ENCODE measurements around the gene DSCAML1.
"Not testable (repeated sequence)": the region's sequence is repeated elsewhere in the genome, so short reads cannot be mapped to it uniquely, and the experiment has no call there.

The DSCAML1 gene

GRCh38 chr11:117457031-117457785, 339.8 kb downstream of the DSCAML1 start:
- DNase-seq = peak; percentile 15

- DNase-seq = not testable (repeated sequence)
Observed at GRCh38 chr11:117456721-117457029, 340.3 kb downstream of the DSCAML1 start.

- no peak for DNase-seq
Observed at GRCh38 chr11:117456027-117456720, 340.8 kb downstream of the DSCAML1 start.

- DNase-seq = no peak
Observed at GRCh38 chr11:117454564-117454917, 342.5 kb downstream of the DSCAML1 start.

- DNase-seq = no peak
Observed at GRCh38 chr11:117453886-117454563, 343.0 kb downstream of the DSCAML1 start.

- DNase-seq = no peak
Observed at GRCh38 chr11:117449111-117449693, 347.8 kb downstream of the DSCAML1 start.

- DNase-seq = peak; percentile 14
Observed at GRCh38 chr11:117444711-117445658, 352.0 kb downstream of the DSCAML1 start.

GRCh38 chr11:117444256-117444655, 352.8 kb downstream of the DSCAML1 start:
- DNase-seq = no peak

- DNase-seq = peak; percentile 22
Observed at GRCh38 chr11:117443266-117444186, 353.5 kb downstream of the DSCAML1 start.

- DNase-seq = no peak
Observed at GRCh38 chr11:117442869-117443239, 354.2 kb downstream of the DSCAML1 start.

GRCh38 chr11:117442049-117442868, 354.8 kb downstream of the DSCAML1 start:
- DNase-seq = no peak

GRCh38 chr11:117441146-117441975, 355.7 kb downstream of the DSCAML1 start:
- DNase-seq = no peak

- no peak for DNase-seq
Observed at GRCh38 chr11:117440258-117440657, 356.8 kb downstream of the DSCAML1 start.

GRCh38 chr11:117439256-117439655, 357.8 kb downstream of the DSCAML1 start:
- DNase-seq = no peak

GRCh38 chr11:117438371-117439000, 358.5 kb downstream of the DSCAML1 start:
- DNase-seq = no peak

GRCh38 chr11:117437791-117438130, 359.3 kb downstream of the DSCAML1 start:
- no peak for DNase-seq

GRCh38 chr11:117437041-117437790, 359.8 kb downstream of the DSCAML1 start:
- no peak for DNase-seq

GRCh38 chr11:117435326-117435725, 361.7 kb downstream of the DSCAML1 start:
- no peak for DNase-seq
